GM12878 (cell line): ENCODE measurements around the gene DLGAP5. TPM values are rescaled to one million over a fixed set of nuclear protein-coding genes. Genes with fewer than 3 reads are reported as not detected.

Experiments used
- ATAC-seq: fragments of 200-7000 bp; cut with Tn5 transposase; 3 replicates; pipeline ENCODE4 v1.9.1; 2020; ENCODE audit warnings: mild to moderate bottlenecking, moderate library complexity
- BruUV-seq: library from RNA; stranded (reverse); fragments of 400-500 nt; replicated peaks from 2 replicates; lab custom pipeline; 2021; lab: Mats Ljungman, UMichigan
- CTCF ChIA-PET: fragments of 300-600 bp; sonication (Branson Sonifier 250); formaldehyde crosslinking; extraction: SDS; loops from one replicate; lab custom pipeline; 2021; ENCODE audit warnings: inconsistent platforms; lab: Yijun Ruan, JAX
- POLR2A ChIA-PET: fragments of 350-600 bp; formaldehyde crosslinking; extraction: SDS; loops from one replicate; lab custom pipeline; 2021; ENCODE audit warnings: inconsistent platforms; lab: Charles Lee
- RAD21 ChIA-PET: fragments of 300-600 bp; sonication (Branson Sonifier 250); formaldehyde crosslinking; loops from one replicate; lab custom pipeline; 2023; ENCODE audit warnings: antibody characterized with exemption; ENCODE audit not compliant: unreplicated experiment; lab: Charles Lee
- SMC1A ChIA-PET: fragments of 300-600 bp; sonication (Branson Sonifier 250); formaldehyde crosslinking; loops from one replicate; lab custom pipeline; 2023; ENCODE audit not compliant: unreplicated experiment, uncharacterized antibody; lab: Charles Lee
- DNase-seq: peaks from one replicate; pipeline ENCODE4 v3.0.0-alpha.2; 2011; ENCODE audit warnings: low read depth, low spot score
- FAIRE-seq: peaks from 3 replicates; lab custom pipeline; 2011; peaks lifted over from hg19 to GRCh38; lab: Jason Lieb, UNC
- H2AFZ ChIP-seq: 2 replicates; pipeline ENCODE4 v1.6.0; 2011; ENCODE audit warnings: low read depth, low read length, control low read depth; ENCODE audit not compliant: control insufficient read depth
- H3K27ac ChIP-seq: 2 replicates; pipeline ENCODE4 v1.5.1; 2011; ENCODE audit warnings: control low read depth; ENCODE audit not compliant: control insufficient read depth, insufficient read depth
- H3K27me3 ChIP-seq, 2 experiments: replicated peaks in 1 of 2; 2 replicates each; pipeline versions ENCODE4 v1.6.0 to v1.6.1; 2011; ENCODE audit warnings: low read length in 1 of 2; ENCODE audit not compliant: control insufficient read depth in 2 of 2, insufficient read depth in 2 of 2
- H3K36me3 ChIP-seq, 2 experiments: 2 replicates each; pipeline ENCODE4 v1.5.1; 2011; ENCODE audit warnings: low read length in 1 of 2; ENCODE audit not compliant: control insufficient read depth in 2 of 2, insufficient read depth in 2 of 2
- H3K4me1 ChIP-seq: 2 replicates; pipeline ENCODE4 v1.6.1; 2011; ENCODE audit warnings: mild to moderate bottlenecking, low read length, moderate library complexity, mixed read lengths; ENCODE audit not compliant: control insufficient read depth, insufficient read depth
- H3K4me2 ChIP-seq: 2 replicates; pipeline ENCODE4 v1.6.0; 2011; ENCODE audit warnings: control low read depth; ENCODE audit not compliant: control insufficient read depth, insufficient read depth
- H3K4me3 ChIP-seq: fragments of 200-600 bp; sonication (generic); 2 replicates; pipeline ENCODE4 v1.5.1; 2016
- H3K79me2 ChIP-seq: 2 replicates; pipeline ENCODE4 v1.6.0; 2011; ENCODE audit warnings: low read length; ENCODE audit not compliant: control insufficient read depth, insufficient read depth
- H3K9ac ChIP-seq: 2 replicates; pipeline ENCODE4 v1.8.0; 2011; ENCODE audit warnings: low read length, control low read depth, mixed read lengths; ENCODE audit not compliant: control insufficient read depth, insufficient read depth
- H3K9me3 ChIP-seq: replicated peaks from 3 replicates; pipeline ENCODE4 v1.5.1; 2011; ENCODE audit warnings: mild to moderate bottlenecking, low read length; ENCODE audit not compliant: control insufficient read depth, insufficient read depth
- H4K20me1 ChIP-seq: 2 replicates; pipeline ENCODE4 v1.6.0; 2011; ENCODE audit not compliant: control insufficient read depth, insufficient read depth
- BHLHE40 ChIP-seq, 2 experiments: fragments of 450-650 bp in 1 of 2; IDR thresholded peaks; 2 replicates each; pipeline ENCODE4 v1.6.1; 2011 to 2017; ENCODE audit warnings: low read depth in 2 of 2, borderline replicate concordance in 1 of 2, improper control_type of control experiment in 1 of 2, low read length in 1 of 2, mild to moderate bottlenecking in 1 of 2
- CHD2 ChIP-seq: IDR thresholded peaks from 2 replicates; pipeline ENCODE4 v1.6.1; 2011; ENCODE audit warnings: low read depth, low read length, improper control_type of control experiment, borderline replicate concordance
- EED ChIP-seq: sonication (generic); IDR thresholded peaks from 2 replicates; pipeline ENCODE4 v1.6.1; 2016; ENCODE audit warnings: antibody characterized with exemption, low read depth
- FOXM1 ChIP-seq: IDR thresholded peaks from 2 replicates; pipeline ENCODE4 v1.6.1; 2012; ENCODE audit warnings: low read depth, mild to moderate bottlenecking, inconsistent platforms, low read length, moderate library complexity
- IRF3 ChIP-seq: fragments of 450-650 bp; IDR thresholded peaks from 2 replicates; pipeline ENCODE4 v1.6.1; 2014; ENCODE audit warnings: mild to moderate bottlenecking
- MTA3 ChIP-seq: IDR thresholded peaks from 2 replicates; pipeline ENCODE4 v1.6.1; 2012; ENCODE audit warnings: low read length, inconsistent platforms, borderline replicate concordance
- NFYB ChIP-seq: IDR thresholded peaks from 2 replicates; pipeline ENCODE4 v1.6.1; 2011; ENCODE audit warnings: low read depth, mild to moderate bottlenecking, low read length, improper control_type of control experiment, moderate library complexity; ENCODE audit not compliant: insufficient read depth
- PAX8 ChIP-seq: fragments of 450-650 bp; IDR thresholded peaks from 2 replicates; pipeline ENCODE4 v1.6.1; 2017; ENCODE audit warnings: mild to moderate bottlenecking, moderate library complexity
- POLR2A ChIP-seq: IDR thresholded peaks from 2 replicates; pipeline ENCODE4 v1.6.1; 2011; ENCODE audit warnings: low read depth, mild to moderate bottlenecking, low read length
- TCF3 ChIP-seq: IDR thresholded peaks from 2 replicates; pipeline ENCODE4 v1.6.1; 2012; ENCODE audit warnings: low read depth, mild to moderate bottlenecking, low read length, borderline replicate concordance; ENCODE audit not compliant: insufficient read depth
- WRNIP1 ChIP-seq: IDR thresholded peaks from 2 replicates; pipeline ENCODE4 v1.6.1; 2011; ENCODE audit warnings: low read depth, low read length, improper control_type of control experiment, borderline replicate concordance
- ZNF217 ChIP-seq: fragments of 450-650 bp; IDR thresholded peaks from 2 replicates; pipeline ENCODE4 v1.6.1; 2017; ENCODE audit warnings: antibody characterized with exemption, mild to moderate bottlenecking
- ZNF687 ChIP-seq: fragments of 450-650 bp; IDR thresholded peaks from 2 replicates; pipeline ENCODE4 v1.6.1; 2017; ENCODE audit warnings: mild to moderate bottlenecking, moderate library complexity
- WGBS: methylation state at CpG from one replicate; pipeline ENCODE4 v1.1.6; 2016; ENCODE audit warnings: low lambda C conversion rate; ENCODE audit not compliant: insufficient replicate concordance, insufficient coverage; ENCODE audit errors: missing lambda C conversion rate; 5-methylcytosine and 5-hydroxymethylcytosine counted together
- in situ Hi-C: fragments of 300-500 bp; cut with MboI; formaldehyde crosslinking; loops from 9 replicates; pipeline ENCODE4 v1.14.3; 2018; ENCODE audit warnings: mixed read lengths
- intact Hi-C: fragments of 100-400 bp; cut with micrococcal nuclease; formaldehyde crosslinking; loops from one replicate; pipeline ENCODE4 v1.14.2; 2022; ENCODE audit not compliant: unreplicated experiment
- polyA plus RNA-seq, 11 experiments: library from polyadenylated mRNA; depleted of rRNA in 4 of 11; unstranded in 6 of 11; stranded (reverse) in 5 of 11; fragments of >200 nt; fragmentation: Nextera tagmentation in 4 of 11; fragmentation: Illumina TruSeq in 1 of 11; extraction: Ambion mirVana in 4 of 11; extraction: Trizol in 1 of 11; gene quantifications; 1 replicate in 1 of 11; 2 replicates in 10 of 11; pipeline versions ENCODE4 v1.2.1 to v1.2.3, GENCODE V29; 2011 to 2016; ENCODE audit warnings: inconsistent platforms in 2 of 11, missing spikeins in 2 of 11, low read depth in 1 of 11
- total RNA-seq, 4 experiments: library from RNA; depleted of rRNA in 3 of 4; stranded (reverse); fragments of >200 nt in 3 of 4; fragmentation: Illumina TruSeq in 1 of 4; extraction: Trizol in 1 of 4; gene quantifications; 2 replicates each; pipeline versions ENCODE4 v1.2.1 to v1.2.3, GENCODE V29; 2013 to 2021
- TF ChIP-seq, protein P1 (sequence below): IDR thresholded peaks from 2 replicates; pipeline ENCODE4 v1.6.1; 2012; ENCODE audit warnings: low read depth, low read length, improper control_type of control experiment
- TF ChIP-seq, protein P2 (sequence below): IDR thresholded peaks from 2 replicates; pipeline ENCODE4 v1.6.1; 2011; ENCODE audit warnings: low read depth, low read length, improper control_type of control experiment, borderline replicate concordance

Gene DLGAP5
- total and polyA plus RNA-seq, 10 of the 15 experiments (the other 5 are each of a cell fraction or from before 2014, with no cell fraction given) = 40.9 to 106 (median 67.6) TPM

- H3K27ac ChIP-seq = 0 out of 2 replicates have a peak overlapping the region, but pooled peaks have one; percentile 24
- H4K20me1 ChIP-seq = peaks cover 3% of the 10 kb centered on the region; the same call in 1 of the 2 replicates
- TF ChIP-seq CHD2 (0 out of 2 replicates have a peak, but pooled peaks have one; percentile 13), MTA3 (no peak), IRF3 (no peak), PAX8 (no peak), NFYB (no peak), FOXM1 (no peak), ZNF217 (no peak), ZNF687 (peak; percentile 80), POLR2A (peak; percentile 71), WRNIP1 (no peak), TCF3 (no peak), BHLHE40 (IDR thresholded peaks at IDR 0.05; ENCODE audit: borderline replicate concordance in 1 of 2, low read depth in 2 of 2, low read length in 1 of 2) (peak; percentile 27 to 79; a peak in 3 of 4 replicates), EED (no peak)
- TF ChIP-seq, protein P1, sequence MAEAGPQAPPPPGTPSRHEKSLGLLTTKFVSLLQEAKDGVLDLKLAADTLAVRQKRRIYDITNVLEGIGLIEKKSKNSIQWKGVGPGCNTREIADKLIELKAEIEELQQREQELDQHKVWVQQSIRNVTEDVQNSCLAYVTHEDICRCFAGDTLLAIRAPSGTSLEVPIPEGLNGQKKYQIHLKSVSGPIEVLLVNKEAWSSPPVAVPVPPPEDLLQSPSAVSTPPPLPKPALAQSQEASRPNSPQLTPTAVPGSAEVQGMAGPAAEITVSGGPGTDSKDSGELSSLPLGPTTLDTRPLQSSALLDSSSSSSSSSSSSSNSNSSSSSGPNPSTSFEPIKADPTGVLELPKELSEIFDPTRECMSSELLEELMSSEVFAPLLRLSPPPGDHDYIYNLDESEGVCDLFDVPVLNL = no peak
- TF ChIP-seq, protein P2, sequence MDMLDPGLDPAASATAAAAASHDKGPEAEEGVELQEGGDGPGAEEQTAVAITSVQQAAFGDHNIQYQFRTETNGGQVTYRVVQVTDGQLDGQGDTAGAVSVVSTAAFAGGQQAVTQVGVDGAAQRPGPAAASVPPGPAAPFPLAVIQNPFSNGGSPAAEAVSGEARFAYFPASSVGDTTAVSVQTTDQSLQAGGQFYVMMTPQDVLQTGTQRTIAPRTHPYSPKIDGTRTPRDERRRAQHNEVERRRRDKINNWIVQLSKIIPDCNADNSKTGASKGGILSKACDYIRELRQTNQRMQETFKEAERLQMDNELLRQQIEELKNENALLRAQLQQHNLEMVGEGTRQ = no peak
These were observed 61.8 kb downstream of the DLGAP5 start for GRCh38 chr14:55129428-55130195.

More at GRCh38 chr14:55129428-55130195, 61.8 kb downstream of the DLGAP5 start:
- ChIA-PET CTCF (interaction anchor here (0.9 to 1.4 kb wide), 2 partner anchors 28 to 31 kb away, joined by 3 to 4 read pairs; no protein-coding TSS in a partner anchor), SMC1A (interaction anchor here (1.2 to 5.7 kb wide), 4 partner anchors 27 to 38 kb away, joined by 3 to 26 read pairs (median 5); no protein-coding TSS in a partner anchor), POLR2A (interaction anchor here (0.6 to 1.8 kb wide), 7 partner anchors 27 to 63 kb away, joined by 3 to 7 read pairs (median 3); no protein-coding TSS in a partner anchor), RAD21 (interaction anchor here (0.7 to 2.4 kb wide), 5 partner anchors 26 to 103 kb away, joined by 3 to 10 read pairs (median 3); no protein-coding TSS in a partner anchor)
- no peaks in the 10 kb centered on the region for H3K27me3 ChIP-seq
- ATAC-seq (peak; percentile 83), FAIRE-seq (no peak), DNase-seq (no peak)
- H3K4me1 ChIP-seq = peaks cover 6% of the 10 kb centered on the region
- 2% methylated on average over 44 of the region's 53 CpGs for WGBS
- peak overlapping the region; percentile 73 for H3K4me3 ChIP-seq
- intact Hi-C loops = loop anchor here (1.0 to 2.0 kb wide), 2 partner anchors 31 to 41 kb away; no protein-coding TSS in a partner anchor
- H2AFZ ChIP-seq = peak overlapping the region; percentile 76
- peak overlapping the region; percentile 42 for H3K9ac ChIP-seq
- no TSS peak for BruUV-seq
- peak overlapping the region; percentile 93 for H3K4me2 ChIP-seq
- in situ Hi-C loops = no loop called here
- H3K36me3 ChIP-seq = no peaks in the 10 kb centered on the region
- H3K79me2 ChIP-seq = peaks cover 4% of the 10 kb centered on the region
- H3K9me3 ChIP-seq = no peaks in the 10 kb centered on the region
